Ishikawa (cell line): Measurements from ENCODE around the gene HELZ2.

Experiments used
- CEBPB ChIP-seq: IDR thresholded peaks from 2 replicates; pipeline ENCODE4 v1.6.1; 2012
- EP300 ChIP-seq: IDR thresholded peaks from 2 replicates; pipeline ENCODE4 v1.6.1; 2012; ENCODE audit warnings: borderline replicate concordance
- FOXM1 ChIP-seq: IDR thresholded peaks from 2 replicates; pipeline ENCODE4 v1.6.1; 2012; ENCODE audit warnings: low read depth, borderline replicate concordance
- MAX ChIP-seq: IDR thresholded peaks from 2 replicates; pipeline ENCODE4 v1.6.1; 2012
- NFIC ChIP-seq: IDR thresholded peaks from 2 replicates; pipeline ENCODE4 v1.6.1; 2012
- RAD21 ChIP-seq: IDR thresholded peaks from 2 replicates; pipeline ENCODE4 v1.6.1; 2012; ENCODE audit warnings: low read depth
- REST ChIP-seq: IDR thresholded peaks from 2 replicates; pipeline ENCODE4 v1.6.1; 2012; ENCODE audit warnings: low read depth, mild to moderate bottlenecking
- TAF1 ChIP-seq: IDR thresholded peaks from 2 replicates; pipeline ENCODE4 v1.6.1; 2012; ENCODE audit warnings: low read depth, mild to moderate bottlenecking
- TCF12 ChIP-seq: IDR thresholded peaks from 2 replicates; pipeline ENCODE4 v1.6.1; 2012; ENCODE audit warnings: low read depth
- USF1 ChIP-seq: IDR thresholded peaks from 2 replicates; pipeline ENCODE4 v1.6.1; 2012
- YY1 ChIP-seq: IDR thresholded peaks from 2 replicates; pipeline ENCODE4 v1.6.1; 2012; ENCODE audit warnings: low read depth
- ZBTB7A ChIP-seq: IDR thresholded peaks from 2 replicates; pipeline ENCODE4 v1.6.1; 2012; ENCODE audit warnings: low read depth

- no peak for TF ChIP-seq MAX
- TF ChIP-seq TCF12 = no peak
- TF ChIP-seq EP300 = no peak
- no peak for TF ChIP-seq REST
- TF ChIP-seq USF1 = no peak
- no peak for TF ChIP-seq RAD21
- no peak for TF ChIP-seq FOXM1
- no peak for TF ChIP-seq CEBPB
- no peak for TF ChIP-seq ZBTB7A
- TF ChIP-seq NFIC = no peak
- TF ChIP-seq TAF1 = no peak
- no peak for TF ChIP-seq YY1
Measured at GRCh38 chr20:63572071-63572787, 1.8 kb downstream of the HELZ2 start.
